Loucy (cell line): ENCODE measurements around the gene SLC25A21.

Experiments used
- H2AFZ ChIP-seq: fragments of 200-600 bp; sonication (generic); 2 replicates; pipeline ENCODE4 v1.6.0; 2016; ENCODE audit warnings: antibody characterized with exemption, mild to moderate bottlenecking, low read length, moderate library complexity
- H3F3A ChIP-seq: fragments of 200-600 bp; 2 replicates; pipeline ENCODE4 v1.6.0; 2016; ENCODE audit warnings: antibody characterized with exemption, low read depth, mild to moderate bottlenecking
- H3K27me3 ChIP-seq: fragments of 200-600 bp; sonication (generic); 2 replicates; pipeline ENCODE4 v1.6.1; 2014; ENCODE audit warnings: low read length, mild to moderate bottlenecking; ENCODE audit not compliant: insufficient read depth, poor library complexity, severe bottlenecking
- H3K36me3 ChIP-seq: fragments of 200-600 bp; sonication (generic); 2 replicates; pipeline ENCODE4 v1.6.1; 2016; ENCODE audit warnings: low read length; ENCODE audit not compliant: insufficient read depth
- H3K4me1 ChIP-seq: fragments of 200-600 bp; sonication (generic); 2 replicates; pipeline ENCODE4 v1.5.1; 2014; ENCODE audit warnings: low read length, mild to moderate bottlenecking; ENCODE audit not compliant: insufficient read depth, poor library complexity, severe bottlenecking
- H3K4me2 ChIP-seq: fragments of 200-600 bp; sonication (generic); 2 replicates; pipeline ENCODE4 v1.6.0; 2014; ENCODE audit warnings: antibody characterized with exemption, low read length, low read depth, mild to moderate bottlenecking; ENCODE audit not compliant: poor library complexity, severe bottlenecking
- H3K4me3 ChIP-seq: fragments of 200-600 bp; sonication (generic); 2 replicates; pipeline ENCODE4 v1.5.1; 2014; ENCODE audit warnings: low read length, mild to moderate bottlenecking, mixed read lengths; ENCODE audit not compliant: poor library complexity, severe bottlenecking
- H3K79me2 ChIP-seq: fragments of 200-600 bp; sonication (generic); 2 replicates; pipeline ENCODE4 v1.6.1; 2014; ENCODE audit warnings: low read length; ENCODE audit not compliant: insufficient read depth
- H3K9ac ChIP-seq: fragments of 200-600 bp; sonication (generic); 2 replicates; pipeline ENCODE4 v1.6.0; 2014; ENCODE audit warnings: mild to moderate bottlenecking, low read depth, low read length, moderate library complexity; ENCODE audit not compliant: poor library complexity, severe bottlenecking
- H3K9me2 ChIP-seq: fragments of 200-600 bp; sonication (generic); replicated peaks from 2 replicates; pipeline ENCODE4 v1.6.1; 2016; ENCODE audit warnings: low read depth, low read length, mixed read lengths
- H3K9me3 ChIP-seq: fragments of 200-600 bp; sonication (generic); 2 replicates; pipeline ENCODE4 v1.6.1; 2014; ENCODE audit warnings: mild to moderate bottlenecking, antibody characterized with exemption, low read length, low read depth; ENCODE audit not compliant: insufficient read depth
- H4K20me1 ChIP-seq: fragments of 200-600 bp; sonication (generic); 2 replicates; pipeline ENCODE4 v1.6.0; 2014; ENCODE audit warnings: antibody characterized with exemption, low read length, mild to moderate bottlenecking; ENCODE audit not compliant: insufficient read depth, poor library complexity, severe bottlenecking
- CTCF ChIP-seq: fragments of 200-600 bp; sonication (generic); conservative IDR thresholded peaks from 2 replicates; pipeline ENCODE4 v1.5.1; 2014; ENCODE audit warnings: mild to moderate bottlenecking, antibody characterized with exemption, low read length
- EZH2phosphoT487 ChIP-seq: fragments of 200-600 bp; IDR thresholded peaks from 2 replicates; pipeline ENCODE4 v1.6.1; 2018; ENCODE audit warnings: antibody characterized with exemption, mild to moderate bottlenecking, moderate library complexity, borderline replicate concordance

The SLC25A21 gene

GRCh38 chr14:36947362-36947761 lies 225.0 kb downstream of the SLC25A21 start:
- Histone ChIP-seq H3K79me2 (no peaks in the 10 kb centered on the region), H3K9me3 (no peaks in the 10 kb centered on the region), H3K9me2 (no peaks in the 10 kb centered on the region), H3K4me3 (no peak overlapping the region), H3K9ac (no peak overlapping the region), H2AFZ (no peak overlapping the region), H4K20me1 (no peaks in the 10 kb centered on the region), H3K36me3 (no peaks in the 10 kb centered on the region), H3K4me1 (no peaks in the 10 kb centered on the region), H3F3A (no peaks in the 10 kb centered on the region), H3K4me2 (no peak overlapping the region), H3K27me3 (no peaks in the 10 kb centered on the region)
- TF ChIP-seq EZH2phosphoT487 (no peak), CTCF (no peak)

DNA sequence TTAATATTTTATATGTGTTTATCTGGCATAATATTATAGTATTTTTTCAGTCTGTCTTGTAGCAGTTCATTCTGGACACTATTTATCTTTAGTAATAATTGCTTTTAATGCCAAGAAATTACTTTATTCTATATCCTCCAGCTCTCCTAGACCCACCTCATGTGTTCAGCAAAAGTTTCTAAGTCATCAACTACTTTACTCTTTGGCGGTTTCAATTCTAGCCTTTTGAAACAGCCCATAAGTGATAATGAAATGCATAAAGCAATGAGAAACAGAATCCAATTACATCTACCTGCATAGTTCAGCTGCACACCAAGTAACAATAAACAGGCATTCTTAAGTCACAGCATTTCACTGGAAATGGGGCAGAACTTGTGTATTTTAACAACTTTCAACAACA lies 225.5 kb downstream of the SLC25A21 start:
- Histone ChIP-seq H3K4me2 (no peak overlapping the region), H3F3A (no peaks in the 10 kb centered on the region)

GRCh38 chr14:36944307-36945010 lies 227.9 kb downstream of the SLC25A21 start:
- H3K9me2 ChIP-seq: no peaks in the 10 kb centered on the region
- no peaks in the 10 kb centered on the region for H3K36me3 ChIP-seq
- H4K20me1 ChIP-seq: no peaks in the 10 kb centered on the region
- no peaks in the 10 kb centered on the region for H3K4me1 ChIP-seq
- H3K4me3 ChIP-seq: no peak overlapping the region
- no peak overlapping the region for H3K4me2 ChIP-seq
- no peaks in the 10 kb centered on the region for H3F3A ChIP-seq
- H2AFZ ChIP-seq: no peak overlapping the region
- no peaks in the 10 kb centered on the region for H3K79me2 ChIP-seq
- H3K27me3 ChIP-seq: no peaks in the 10 kb centered on the region
- H3K9me3 ChIP-seq: no peaks in the 10 kb centered on the region
- no peak for TF ChIP-seq EZH2phosphoT487
- no peak for TF ChIP-seq CTCF
- no peak overlapping the region for H3K9ac ChIP-seq

More for the DNA sequence above, 225.5 kb downstream of the SLC25A21 start:
- H3K4me1 ChIP-seq: no peaks in the 10 kb centered on the region
- no peaks in the 10 kb centered on the region for H3K79me2 ChIP-seq
- H3K9ac ChIP-seq: no peak overlapping the region
- H3K27me3 ChIP-seq: no peaks in the 10 kb centered on the region
- TF ChIP-seq CTCF (no peak), EZH2phosphoT487 (no peak)
- H3K9me3 ChIP-seq: no peaks in the 10 kb centered on the region
- no peaks in the 10 kb centered on the region for H3K36me3 ChIP-seq
- H3K4me3 ChIP-seq: no peak overlapping the region
- H3K9me2 ChIP-seq: no peaks in the 10 kb centered on the region
- no peaks in the 10 kb centered on the region for H4K20me1 ChIP-seq
- no peak overlapping the region for H2AFZ ChIP-seq
